ENCODE results near the gene MTPN.
A peak's percentile ranks its signal among the peaks of the same experiment; 100 is the strongest.

Gene MTPN

DNA sequence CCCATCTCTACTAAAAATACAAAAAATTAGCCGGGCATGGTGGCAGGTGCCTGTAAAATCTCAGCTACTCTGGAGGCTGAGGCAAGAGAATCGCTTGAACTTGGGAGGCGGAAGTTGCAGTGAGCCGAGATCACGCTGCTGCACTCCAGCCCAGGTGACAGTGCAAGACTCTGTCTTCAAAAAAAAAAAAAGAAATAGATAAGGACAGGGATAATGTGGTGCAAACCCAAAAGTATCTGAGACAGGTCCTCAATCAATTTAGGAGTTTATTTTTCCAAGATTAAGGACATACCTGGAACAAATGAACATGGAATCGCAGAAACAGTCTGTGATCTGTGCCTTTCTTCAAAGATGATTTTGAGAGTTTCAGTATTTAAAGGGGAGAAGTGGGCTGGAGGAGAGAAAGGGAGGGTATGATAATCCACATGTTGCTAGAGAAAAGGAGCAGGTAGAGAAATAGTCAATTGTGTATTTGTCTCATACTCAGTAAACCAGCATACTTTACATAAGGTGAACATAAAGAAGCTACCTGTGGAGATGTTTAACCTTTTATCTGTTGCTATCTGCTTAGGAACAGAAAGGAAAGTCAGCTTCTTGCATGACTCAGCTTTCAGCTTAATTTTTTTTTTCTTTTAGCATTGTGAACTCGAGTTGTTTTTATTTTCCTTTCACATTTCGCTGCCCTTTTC, 4.9 kb upstream of the MTPN start:
- DNase-seq = peak; percentile 7

DNA sequence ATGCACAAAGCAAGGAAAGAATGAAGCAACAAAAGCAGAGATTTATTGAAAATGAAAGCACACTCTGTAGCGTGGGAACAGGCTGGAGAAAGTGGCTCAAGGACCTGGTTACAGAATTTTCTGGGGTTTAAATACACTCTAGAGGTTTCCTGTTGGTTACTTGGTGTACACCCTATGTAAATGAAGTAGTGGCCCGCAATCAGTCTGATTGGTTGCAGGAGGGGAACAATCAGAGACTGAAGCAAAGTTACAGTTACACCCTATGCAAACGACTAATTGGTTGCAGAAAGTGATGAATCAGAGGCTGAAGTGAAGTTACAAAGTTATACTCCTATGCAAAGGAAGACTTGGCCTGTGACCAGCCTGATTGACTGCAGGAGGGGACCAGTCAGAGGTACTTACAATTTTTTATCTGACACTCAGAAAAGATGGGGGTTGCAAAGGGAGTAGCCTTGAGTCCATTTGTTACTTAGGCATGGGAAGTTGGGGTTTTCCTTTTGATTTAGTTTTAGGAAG, 3.6 kb upstream of the MTPN start:
- no peak for DNase-seq

DNA sequence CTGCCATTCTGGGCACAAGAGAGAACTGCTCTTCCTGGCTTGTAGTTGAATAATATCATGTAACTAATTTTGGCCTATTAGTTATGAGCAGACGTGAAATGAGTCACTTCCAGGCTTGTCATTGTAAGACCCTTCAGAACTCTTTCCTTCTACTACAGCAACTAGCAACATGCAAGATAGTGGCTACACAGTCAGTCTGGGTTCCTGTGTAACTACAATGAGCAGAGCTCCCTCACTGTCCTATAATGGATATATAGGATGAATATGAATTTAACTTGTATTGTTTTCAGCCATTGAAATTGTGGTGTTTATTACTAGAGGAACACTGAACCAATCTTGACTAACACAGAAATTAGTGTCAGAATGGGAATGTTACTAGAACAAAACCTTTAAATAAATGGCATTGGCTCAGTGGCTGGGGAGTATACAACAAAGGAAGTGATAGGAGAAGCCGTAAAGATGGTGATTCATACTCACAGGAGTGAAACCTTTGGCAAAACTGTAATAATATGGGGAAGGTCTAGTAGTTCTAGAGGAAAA, 2.9 kb upstream of the MTPN start:
- no peak for DNase-seq

DNA sequence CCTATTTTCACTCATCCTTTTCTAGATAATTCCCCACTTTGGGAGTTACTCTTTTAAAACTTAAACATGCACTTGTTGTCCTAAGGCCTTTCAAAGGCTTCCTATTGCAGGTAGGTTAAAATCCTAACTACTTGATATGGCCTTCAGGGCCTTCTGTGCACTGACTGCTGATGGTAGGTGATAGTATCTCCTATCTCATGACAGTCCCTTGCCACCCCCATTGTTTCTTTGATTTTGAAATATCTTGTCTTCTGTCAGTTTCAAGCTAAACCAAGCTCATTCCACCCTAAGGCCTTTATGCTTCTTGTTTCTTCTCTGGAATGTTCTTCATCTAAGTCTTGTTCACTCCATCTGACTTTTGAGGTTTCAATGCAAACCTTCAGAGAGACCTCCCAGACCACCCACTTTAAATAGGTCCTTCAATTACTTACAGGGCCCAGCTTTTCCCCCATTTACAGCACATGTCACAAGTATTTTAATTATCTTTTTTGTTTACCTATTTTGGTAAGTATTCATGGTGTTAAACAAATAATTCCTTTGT, 2.4 kb upstream of the MTPN start:
- no peak for DNase-seq

DNA sequence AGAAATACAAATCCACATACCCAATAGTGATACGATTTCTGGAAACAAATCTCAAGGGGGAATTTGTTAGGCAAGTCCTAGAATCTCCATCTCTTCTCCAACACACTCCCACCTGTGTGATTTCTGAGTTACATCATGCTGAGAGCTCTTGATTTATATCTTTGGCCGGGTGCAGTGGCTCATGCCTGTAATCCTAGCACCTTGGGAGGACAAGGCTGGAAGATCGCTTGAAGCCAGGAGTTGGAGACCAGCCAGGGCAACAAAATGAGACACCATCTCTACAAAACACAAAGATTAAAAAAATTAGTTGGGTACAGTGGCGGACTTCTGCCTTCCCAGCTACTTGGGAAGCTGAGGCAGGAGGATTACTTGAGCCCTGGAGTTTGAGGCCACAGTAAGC, 1.5 kb upstream of the MTPN start:
- no peak for DNase-seq

DNA sequence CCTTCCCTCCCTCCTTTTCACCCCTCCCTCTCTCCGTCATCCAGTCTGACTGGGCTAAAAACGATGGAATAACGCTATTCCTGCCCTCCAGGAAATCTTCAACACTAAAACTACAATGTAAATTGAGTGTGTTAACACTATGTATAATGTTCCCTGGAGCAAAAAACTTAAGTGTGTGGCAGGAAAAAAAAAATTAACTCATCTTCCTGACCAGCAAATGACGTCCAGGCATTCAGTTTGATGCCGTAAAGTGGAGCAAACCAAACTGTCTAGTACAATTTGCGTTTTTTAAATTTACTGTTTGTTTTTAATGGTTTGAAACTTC, 545 bp upstream of the MTPN start:
- DNase-seq = no peak

DNA sequence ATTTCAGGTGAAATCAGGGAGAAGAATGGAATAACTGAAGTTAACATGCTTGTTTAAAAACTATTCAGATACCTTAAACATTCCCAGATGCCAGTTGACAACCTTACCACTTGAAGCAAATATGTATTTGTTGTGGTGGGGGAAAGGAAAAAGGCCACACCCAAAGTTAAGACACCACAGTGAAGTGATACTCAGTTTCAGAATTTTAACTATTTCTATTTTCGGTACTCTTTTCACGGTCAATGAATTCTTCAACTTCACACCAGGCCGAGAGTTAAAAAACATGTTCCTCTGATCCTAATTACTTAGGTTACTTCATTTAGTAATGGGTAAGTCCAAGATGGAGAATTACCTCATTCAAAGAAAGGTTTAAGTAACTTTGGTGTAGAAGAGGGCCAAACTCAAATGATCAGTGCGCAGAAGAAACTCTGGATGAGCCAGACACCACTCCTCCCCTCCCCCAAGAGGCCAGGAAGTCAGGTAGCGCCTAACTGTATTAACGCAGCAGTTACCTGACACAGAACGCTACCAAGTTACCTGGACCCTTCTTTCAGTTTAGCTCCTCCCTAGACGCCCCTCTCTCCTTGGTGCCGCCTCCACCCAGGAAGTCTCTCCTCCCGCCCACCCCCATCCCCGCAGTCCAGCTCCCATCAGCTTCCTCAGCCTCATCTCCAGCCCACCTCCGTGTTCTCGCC, 700 bp downstream of the MTPN start:
- peak; percentile 70 for DNase-seq

DNA sequence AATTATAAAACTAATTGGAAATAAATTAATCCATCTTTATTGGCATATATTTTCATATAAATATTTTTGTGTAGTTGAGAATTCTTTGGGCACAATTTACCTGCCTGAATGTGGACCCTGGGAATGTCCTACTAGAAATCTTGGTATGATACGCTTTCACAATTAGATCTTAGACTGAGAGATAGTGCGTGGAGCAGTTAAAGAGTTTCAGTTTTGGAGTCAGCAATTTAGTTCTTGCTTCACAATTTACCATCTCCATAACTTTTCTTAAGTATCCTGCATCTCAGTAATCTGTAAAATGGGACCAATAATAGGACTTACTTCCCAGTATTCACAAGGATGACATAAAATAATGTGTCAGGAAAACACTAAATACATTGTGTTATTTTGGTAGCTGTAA, 2.0 kb downstream of the MTPN start:
- no peak for DNase-seq

DNA sequence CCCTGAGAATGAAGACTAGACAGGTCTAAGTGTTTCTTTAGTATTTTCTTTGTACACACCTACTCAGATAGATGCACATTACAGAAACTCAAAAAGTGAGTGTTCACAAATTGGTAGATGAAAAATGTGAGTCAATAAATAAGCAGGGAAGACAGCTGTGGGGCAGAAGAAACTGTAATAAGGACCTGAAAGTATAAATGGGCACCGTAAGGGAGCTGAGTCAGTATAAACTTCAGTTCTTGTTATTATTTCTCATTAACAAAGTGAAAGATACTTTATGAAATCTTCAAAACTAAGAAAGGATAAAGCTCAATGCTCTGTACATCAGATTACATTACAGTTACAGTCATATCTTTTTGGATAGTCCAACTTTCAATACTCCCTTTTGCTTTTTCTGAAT, 2.5 kb downstream of the MTPN start:
- no peak for DNase-seq

DNA sequence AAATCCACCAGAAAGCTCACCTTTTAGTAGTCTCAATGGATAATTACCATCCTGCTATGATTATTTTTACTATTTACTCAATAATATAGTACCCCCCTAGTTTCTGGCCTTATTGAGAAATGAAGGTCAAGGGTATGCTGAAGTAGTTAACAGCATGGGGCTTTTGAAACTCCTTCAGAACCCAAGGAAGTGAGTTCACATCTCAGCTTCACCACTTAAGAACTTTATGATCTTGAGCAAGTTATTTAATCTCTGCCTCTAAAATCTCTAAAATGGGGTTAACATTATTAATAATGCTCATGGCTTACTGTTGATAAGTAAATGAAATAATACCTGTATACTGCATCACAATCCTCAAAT, 5.8 kb downstream of the MTPN start:
- DNase-seq = no peak

DNA sequence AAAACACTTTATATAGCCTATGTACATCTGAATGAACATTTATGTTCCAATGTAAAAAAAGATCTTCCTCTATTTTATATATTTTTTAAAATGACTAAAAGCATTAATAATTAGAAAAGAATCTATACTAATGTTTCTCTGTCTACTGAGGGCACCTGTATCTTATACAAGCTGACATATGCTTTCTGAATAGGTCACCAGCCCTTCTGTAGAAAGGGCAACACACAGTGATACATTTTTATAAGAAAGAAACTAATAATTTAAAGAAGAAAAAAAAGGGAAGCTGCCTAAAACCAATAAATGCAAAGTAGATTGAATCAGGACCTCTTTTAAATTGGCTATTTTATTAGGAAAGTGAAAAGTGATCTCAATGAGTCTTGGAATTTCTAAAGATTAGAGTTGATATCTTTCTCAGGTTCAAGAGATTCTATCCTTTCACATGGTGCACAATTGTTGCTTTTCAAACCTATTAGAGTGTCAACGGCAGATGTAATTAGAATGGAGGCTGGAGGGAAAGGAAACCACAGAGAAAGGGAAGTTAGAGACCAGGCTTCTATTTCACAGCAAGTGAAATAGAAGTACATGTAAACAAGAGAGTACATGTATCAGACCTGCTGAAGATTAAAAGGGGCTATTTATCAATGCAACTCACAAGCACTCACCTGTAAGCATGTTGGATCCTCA, 6.3 kb downstream of the MTPN start:
- no peak for DNase-seq

DNA sequence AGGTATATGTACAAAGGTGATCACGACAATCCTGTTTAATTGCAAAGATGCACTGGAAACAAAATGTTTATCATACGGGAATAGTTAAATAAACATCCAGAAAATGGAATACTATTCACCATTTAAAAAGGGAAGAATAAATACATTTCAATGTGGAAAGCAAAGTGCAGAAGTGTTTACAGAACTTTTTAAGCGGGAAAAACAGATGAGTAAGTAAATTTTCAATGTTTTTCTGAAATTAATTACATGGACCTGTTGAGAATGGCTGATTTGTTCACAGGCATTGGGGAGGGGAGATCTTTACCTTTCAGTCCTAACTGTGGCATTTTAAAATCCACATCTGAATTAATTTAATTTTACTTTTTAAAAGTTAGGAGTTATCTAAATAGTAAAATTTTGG, 7.1 kb downstream of the MTPN start:
- no peak for DNase-seq

DNA sequence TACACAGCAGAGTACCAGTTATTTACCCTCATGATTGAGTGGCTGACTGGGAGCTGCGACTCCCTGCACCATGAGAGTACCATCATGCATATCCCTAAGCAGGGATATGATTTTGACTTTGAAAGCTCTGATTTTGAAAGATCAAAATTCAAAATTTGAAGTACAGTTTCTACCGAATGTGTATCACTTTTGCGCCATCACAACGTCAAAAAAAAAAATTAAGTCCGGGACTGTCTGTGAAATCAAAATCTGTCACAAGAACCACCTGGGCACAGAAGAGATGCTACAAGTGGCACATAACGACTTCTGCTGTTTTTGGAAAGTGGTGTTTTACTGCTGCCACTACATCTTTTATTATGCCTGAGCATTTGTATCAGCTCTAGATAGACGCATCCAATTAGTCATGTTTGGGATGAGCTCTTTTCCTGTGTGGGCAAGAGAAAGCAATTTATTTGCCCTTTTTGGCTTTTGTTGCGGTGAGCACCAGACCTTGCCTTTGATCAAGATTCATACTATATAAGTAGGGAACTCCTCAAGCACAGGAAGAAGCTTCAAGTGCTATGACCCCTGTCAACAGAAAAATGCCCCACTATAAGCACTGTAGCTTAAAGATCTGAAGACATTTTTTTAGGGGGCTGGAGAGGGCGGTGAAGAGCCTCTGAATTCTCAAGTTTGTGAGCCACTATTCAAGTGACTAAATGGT, 10.7 kb downstream of the MTPN start:
- no peak for DNase-seq

DNA sequence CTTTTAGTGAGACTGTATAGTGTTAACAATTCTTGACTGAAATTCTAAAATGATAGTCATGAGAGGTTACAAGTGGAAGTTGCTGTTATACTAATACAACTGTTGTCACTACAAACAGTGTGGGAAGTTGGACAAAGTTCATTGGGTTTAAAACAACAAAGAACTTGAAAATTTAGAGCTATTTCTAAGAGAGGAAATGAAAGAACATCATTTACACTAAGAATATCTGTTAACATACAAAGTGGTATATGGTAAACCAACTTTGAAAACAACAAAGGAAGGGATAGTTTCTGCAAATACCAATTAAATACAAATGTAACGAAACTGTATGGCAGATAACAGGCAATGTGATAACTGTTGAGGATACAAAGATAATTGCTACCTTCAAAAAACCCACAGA, 11.6 kb downstream of the MTPN start:
- DNase-seq = no peak

DNA sequence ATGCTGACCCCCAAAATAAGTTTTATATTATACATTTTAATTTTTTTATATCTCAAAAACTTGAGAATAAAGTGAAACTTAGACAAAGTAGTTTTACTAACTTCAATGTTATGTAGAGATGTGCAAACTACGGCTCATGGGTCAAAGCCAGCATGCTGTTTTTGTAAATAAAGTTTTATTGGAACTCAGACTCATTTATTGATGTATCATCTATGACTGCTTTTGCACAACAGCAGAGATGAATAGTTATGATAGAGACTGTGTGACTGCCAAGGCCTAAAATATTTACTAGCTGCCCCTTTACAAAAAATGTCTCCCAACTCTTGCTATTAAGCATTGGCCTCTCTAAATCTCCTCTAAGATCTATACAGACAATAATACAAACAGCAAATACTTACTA, 12.4 kb downstream of the MTPN start:
- DNase-seq = no peak

DNA sequence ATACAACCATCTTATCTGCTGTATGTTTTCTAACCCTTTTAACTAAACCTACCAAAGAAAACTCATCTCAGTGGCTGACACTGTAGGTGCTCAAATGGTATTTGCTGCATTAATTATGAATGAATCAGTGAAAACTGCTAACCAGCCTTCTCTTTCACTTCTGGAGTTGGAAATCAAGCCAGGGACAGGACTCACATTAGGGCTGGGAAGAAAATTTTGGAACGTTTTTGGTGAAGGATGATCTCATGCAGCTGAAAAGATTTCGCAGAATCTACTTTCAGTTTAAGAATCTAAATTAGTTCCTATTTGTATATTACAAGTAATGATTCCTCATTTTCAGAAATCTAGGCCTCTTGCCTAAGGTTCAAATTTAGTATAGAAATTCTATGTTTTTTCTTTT, 12.9 kb downstream of the MTPN start:
- no peak for DNase-seq

DNA sequence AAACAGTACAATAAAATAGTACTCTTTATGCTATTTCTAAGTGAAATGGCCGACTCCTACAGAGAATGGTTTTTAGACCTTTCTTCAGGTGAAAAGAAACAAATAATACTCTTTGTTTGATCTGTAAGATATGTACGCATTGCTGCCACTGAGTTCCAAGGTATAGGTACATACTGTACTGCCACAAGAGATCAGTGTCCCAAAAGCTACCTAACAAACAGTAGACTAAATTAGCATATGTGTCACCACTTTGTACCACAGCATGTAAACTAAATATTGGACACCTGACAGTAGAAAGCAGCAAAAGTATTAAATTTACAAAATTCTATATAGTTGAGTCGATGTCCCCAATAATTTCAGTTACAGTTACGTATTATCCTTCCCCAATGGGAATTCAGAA, 14.4 kb downstream of the MTPN start:
- no peak for DNase-seq

DNA sequence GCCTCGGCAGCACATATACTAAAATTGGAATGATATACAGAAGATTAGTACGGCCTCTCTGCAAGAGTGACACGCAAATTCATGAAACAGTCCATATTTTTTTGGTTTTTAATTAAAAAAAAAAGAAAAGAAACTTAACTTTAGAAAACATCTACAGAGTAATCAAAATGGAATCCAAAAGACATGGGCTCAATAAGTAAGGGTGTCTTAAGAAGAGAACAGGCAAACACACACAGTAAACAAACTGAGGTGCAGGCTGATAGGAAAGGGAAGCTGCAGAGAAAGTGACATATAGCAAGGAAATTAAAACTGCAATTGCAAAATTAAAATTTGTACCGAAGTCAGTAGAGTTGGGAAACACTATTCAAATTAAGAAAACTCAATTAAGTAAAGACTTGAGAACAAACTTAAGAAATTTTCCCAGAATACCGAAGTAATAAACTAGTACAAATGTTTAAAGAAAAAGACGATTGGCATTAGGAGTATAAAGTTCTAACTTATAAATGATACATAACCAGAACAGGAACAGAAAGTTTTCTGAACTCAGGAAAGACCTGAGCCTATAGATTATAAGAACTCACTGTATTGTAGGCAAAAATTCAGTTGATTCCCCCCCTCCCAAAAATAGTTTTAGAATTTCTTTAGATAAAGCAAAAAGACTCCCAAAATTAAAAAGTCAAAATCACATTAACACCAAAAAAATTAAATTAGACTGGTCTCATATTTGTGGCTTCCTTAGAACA, 16.3 kb downstream of the MTPN start:
- DNase-seq = no peak

DNA sequence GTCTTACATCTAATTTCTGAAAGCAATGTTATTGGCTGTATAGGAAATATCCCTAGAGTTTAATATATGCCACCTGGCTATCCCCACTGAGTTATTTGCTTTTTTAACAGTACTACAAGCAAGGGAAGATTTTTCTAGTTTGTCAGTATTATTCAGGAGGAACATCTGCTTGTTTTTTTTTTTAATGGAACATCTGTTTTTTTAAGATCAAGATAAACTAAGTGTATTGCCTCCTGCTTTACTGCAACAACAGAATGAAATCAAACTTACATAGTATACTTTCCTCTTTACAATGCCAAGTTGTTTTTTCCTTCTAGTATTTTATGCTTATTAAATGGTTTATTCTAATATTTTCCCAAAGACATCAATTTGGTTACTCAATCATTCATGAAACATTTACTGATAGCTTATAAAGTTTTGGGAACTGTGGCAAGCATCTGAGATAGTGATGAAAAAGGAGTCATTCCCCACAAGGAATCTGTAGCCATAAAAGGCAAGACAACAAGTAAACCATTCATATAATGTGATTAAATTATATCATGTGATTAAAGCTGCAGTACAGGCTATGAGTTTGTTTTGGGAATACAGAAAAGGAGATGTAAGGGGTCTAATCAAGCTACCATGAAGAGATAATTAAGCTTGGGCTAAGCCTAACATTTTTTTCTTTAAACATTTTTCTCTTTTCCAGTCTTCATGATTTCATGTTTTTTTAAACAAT, 17.4 kb downstream of the MTPN start:
- no peak for DNase-seq

DNA sequence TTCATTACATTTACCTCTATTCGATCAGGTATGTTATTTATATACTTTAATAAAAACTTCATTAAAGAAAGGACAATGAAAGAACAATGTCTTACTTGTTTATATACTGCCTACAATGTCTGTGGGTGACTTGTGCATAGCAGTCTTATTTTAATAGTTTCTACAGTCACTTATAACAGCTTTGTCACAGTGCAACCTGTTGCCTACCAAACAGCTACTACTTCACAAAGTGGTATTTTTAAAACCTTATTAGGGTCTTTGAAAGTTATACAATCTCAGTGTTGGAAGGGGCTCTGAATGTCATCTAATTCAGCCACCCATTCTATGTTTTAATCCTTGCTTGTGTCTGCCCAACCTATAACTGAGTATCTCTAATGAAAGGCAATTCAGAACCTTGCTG, 19.0 kb downstream of the MTPN start:
- no peak for DNase-seq

DNA sequence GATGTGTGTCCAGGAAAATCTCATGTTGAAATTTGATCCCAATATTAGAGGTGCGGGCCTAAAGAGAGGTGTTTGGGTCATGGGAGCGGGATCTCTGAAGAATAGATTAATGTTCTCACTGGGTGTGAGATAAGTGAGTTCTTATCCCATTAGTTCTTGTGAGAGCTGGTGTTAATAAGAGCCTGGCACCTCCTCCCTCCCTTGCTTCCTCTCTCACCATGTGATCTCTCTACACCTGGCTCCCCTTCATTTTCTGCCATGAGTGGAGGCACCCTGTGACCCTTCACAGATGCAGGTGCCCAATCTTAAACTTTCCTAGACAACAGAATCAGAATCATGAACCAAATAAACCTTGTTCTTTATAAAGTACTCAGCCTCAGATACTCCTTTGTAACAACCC, 19.5 kb downstream of the MTPN start:
- no peak for DNase-seq

DNA sequence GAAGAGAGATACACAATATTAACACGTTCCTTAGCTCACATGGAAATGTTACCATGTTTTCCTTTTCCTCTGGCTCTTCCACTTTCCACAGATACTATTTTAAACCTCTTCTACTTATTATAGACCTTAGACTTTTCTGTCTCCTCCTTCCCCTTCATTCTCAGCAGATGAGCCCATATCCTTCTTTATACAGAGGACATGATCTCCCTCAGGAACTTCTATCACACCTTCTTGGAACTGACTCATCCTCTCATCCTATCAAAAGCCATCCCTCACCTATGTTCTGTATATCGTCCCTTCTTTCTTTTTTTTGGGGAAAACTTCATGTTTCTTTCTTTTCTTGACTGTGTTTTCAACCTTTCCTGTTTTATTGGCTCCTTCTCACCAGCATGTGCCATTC, 20.8 kb downstream of the MTPN start:
- DNase-seq = no peak

Data from NCI-H146 (cell line).